HUDEP-2 (cell line): Measurements from ENCODE around the gene TNFSF11.

Experiments
- DNase-seq, 76 experiments: peaks; one replicate each; lab custom pipeline; 2025; ENCODE audit not compliant: unreplicated experiment in 76 of 76; lab: John Stamatoyannopoulos, UW

Gene TNFSF11

DNA sequence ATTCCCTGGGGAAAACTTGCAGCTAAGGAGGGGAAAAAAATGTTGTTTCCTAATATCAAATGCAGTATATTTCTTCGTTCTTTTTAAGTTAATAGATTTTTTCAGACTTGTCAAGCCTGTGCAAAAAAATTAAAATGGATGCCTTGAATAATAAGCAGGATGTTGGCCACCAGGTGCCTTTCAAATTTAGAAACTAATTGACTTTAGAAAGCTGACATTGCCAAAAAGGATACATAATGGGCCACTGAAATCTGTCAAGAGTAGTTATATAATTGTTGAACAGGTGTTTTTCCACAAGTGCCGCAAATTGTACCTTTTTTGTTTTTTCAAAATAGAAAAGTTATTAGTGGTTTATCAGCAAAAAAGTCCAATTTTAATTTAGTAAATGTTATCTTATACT is 33.6 kb downstream of the TNFSF11 start:
- DNase-seq: no peak

DNA sequence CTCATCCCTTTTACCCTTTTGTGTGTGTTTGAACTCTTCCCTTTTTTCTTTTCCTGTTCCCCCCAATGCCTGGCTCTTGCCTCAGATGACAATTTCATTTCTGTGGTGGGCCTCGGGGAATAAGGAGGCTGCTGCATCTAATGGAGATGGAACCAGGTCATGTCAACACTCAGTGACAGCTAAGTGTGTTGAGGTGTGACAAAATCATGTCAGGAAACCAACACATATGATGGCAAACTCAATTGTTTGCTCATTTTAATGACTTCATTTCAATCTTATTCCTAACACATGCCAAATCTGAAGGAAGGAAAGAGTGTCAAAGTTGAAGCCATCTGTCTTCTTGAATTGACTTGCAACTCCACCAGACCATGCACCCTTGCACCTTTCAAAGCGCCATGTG is 36.7 kb downstream of the TNFSF11 start:
- DNase-seq: no peak

DNA sequence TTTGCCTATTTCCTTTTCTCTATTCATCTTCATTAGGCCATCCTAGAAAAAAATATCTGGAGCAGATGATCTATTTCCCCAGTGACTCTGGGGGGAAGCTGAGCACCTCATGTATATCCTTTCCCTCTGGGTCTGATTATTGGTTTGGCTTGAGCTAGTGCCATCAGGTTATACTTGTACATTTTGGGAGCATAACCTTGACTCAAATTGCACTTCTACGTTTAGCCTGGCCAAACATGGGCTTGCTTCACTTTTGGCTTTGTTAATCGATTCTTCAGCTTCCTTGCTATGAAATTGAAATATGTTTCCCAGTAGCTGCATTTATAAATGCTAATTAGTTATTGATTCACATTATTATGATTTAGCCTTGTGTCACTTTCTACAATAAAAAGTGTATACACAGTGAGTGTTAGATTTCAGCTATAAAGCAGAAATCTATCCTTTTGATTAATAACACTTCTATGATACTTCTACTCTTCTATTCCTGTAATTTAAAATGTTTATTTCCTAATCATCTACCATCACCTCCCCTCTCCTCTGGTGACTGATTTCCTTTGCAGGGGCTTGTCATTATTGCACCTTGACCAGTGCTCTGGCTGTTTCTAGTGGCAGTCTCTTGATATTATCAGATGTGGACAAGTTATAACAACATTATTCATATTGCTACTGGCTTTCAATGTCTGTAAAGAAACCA is 37.3 kb downstream of the TNFSF11 start:
- DNase-seq: no peak

DNA sequence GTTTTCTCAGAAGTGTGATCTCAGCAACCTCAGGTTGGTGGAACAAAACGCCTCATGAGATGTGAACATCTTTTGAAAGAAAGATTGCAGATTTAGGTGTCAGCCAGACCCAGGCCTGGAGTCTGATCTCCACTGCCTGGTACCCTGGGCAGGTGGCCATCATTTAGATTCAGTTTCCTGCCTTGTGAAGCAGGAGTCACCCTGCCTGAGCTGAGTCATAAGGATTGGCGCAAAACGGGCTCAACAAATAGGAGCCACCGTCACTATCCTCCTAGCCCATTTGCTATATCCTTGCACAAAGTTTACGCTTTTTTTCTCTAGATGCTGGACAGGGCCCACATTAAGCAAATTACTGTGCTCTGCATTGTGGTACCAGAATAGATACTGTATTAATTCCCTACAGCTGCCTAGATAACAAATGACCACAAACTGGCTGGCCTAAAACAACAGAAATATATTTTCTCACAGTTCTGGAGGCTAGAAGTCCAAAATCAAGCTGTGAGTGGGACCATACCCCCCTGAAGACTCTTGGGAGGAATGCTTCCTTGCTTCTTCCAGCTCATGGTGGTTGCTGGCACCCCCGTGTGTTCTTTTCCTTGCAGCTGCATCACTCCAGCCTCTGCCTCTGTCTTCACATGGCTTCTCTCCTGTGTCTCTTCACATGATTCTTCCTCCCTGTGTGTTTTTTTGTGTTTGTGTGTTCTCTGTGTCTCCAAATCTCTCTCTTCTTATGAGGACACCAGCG is 38.2 kb downstream of the TNFSF11 start:
- DNase-seq: no peak

DNA sequence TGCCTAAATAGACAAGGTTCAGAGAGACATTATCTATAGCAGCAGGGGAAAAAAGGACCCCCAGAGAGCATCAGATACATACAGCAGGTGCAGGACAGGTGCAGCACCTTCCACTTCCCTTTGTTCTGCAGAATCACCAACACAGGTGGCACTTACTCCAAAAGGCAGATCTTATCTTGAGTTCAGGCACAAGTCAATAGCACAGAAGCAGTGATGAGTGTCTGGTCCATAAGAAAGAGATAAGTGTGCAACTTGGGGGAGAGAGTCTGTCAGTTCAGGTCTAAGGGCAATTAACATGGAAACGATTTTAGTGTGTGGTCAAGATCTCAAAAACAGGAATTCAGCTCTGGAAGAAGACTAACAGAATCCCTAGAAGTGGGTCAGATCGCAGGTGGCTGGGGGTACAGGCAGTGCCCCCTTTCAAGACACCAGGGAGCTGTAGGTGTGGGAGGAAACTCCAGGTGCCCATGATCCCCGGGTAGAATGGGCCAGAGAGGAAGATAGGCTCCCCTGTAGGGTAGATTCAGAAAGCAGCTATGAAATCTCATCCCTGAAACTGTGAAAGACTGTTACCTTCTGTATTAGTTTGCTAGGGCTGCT is 40.6 kb downstream of the TNFSF11 start:
- DNase-seq: no peak

DNA sequence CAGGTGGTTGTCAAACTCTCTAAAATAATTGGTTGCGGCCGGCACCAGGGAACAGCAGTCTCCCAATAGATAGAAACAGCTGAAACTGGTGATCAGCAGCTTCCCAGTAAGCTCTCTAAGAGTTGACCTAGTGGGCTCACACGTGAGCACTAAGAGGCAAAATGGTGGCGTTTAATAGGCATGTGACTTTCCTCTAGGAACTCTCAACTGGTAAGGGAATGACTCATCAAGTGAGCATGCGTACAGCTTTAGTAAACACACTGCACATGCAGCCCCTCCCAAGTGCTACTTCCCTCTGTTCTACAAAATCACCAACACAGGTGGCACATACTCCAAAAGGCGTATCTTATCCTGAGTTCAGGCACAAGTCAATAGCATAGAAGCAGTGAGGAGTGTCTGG is 41.7 kb downstream of the TNFSF11 start:
- no peak for DNase-seq

DNA sequence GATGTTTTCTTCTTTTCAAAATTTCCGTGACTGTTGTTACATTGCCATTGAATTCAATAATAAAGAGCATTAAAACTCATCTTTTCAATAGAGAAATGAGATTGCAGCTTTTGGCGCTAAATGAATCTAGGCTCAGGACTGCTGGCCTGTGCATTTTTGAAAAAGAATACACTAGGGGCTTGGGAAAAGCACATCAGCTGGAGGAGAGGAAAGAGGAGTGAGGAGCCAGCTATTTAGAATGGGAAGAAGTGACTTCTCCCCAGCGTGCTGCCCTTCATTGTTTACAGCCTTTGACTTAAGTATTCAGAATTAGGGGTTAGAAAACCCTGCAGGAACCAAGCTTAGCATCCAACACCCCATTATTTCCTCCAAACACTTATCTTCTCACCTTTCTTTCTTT is 43.3 kb downstream of the TNFSF11 start:
- DNase-seq: no peak

DNA sequence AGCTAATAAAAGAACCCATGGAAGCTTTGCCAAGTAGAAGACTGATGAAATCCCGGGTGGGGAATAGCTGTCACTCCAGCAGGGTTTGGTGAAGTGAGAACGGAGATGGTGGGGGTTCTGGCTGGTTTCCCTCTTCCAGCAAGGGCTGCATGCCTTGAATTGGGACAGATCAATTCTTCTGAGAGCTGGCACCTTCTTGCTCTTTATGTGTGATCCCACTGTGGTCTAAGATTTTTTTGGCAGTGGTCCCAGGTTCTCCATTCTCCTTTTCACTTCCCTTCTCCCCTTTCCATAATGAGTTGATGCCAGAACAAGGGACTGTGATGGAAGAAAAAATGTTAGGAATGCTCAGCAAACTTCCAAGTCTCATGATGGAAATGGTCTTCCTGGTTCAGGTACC is 50.0 kb downstream of the TNFSF11 start:
- no peak for DNase-seq

DNA sequence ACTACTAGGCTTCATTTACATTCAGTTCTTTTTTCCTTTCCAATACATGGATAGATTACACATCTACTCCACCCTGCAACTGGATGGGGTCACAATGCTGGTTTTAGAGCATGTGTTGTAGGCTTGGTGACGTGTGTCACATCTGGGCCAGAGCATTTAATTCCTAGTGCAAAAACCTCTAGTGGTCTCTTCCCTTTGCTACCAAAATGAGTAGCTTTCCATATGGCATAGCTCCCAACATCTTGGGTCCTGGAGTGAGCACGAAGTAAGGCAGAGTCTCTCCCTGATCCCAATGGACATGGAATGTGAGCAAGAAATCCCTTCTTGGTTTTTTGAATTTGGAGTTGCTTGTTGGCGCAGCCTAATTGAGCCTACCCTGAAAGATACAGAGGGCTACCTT is 51.7 kb downstream of the TNFSF11 start:
- DNase-seq: no peak

DNA sequence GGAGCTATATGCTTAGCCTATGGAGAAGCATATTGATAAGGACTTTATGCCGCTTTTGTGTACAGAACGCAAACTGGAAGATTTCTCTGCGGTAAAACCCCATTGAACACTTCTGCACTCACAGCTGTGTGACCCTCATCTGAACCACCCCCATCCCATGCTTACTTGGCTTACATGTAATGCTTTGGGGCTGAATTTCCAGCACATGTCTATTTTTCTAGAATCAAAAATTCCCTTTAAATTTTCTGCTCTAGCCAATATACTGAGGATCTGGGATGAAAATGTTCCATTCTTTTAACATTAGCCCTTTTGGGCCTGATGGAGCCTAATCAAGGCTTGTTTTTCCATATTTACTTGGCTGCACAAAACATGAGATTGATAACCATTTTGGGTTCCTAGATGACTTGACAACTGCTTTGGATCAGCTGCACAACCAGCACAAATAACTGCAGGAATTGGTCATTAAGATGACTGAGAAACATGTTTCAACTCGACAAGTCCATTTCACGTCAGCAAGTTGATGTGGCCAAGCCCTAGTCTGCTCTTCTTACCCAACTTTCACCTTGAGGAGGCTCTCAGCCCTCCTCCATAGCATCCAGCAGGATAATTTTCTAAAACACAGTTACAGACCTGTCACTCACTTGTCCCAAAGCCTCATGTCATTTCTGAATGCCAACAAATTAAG is 52.4 kb downstream of the TNFSF11 start:
- no peak for DNase-seq

DNA sequence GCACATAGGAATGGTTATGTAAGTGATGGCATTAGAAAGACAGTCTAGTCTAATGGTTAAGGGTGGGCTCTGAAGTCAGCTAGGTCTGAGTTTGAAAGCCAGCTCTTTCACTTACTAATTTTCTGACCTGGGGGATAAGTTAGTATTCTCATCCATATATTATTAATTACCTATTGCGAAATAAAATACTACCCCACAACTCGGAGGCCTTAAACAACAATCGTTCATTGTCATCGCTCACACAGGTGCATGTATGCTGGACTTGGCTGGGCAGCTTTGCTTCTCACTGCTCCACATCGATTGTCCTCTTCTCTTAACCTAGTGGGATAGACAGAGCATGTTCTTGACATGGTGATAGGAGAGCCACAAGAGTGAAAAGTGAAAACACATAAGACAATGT is 54.7 kb downstream of the TNFSF11 start:
- DNase-seq: no peak

DNA sequence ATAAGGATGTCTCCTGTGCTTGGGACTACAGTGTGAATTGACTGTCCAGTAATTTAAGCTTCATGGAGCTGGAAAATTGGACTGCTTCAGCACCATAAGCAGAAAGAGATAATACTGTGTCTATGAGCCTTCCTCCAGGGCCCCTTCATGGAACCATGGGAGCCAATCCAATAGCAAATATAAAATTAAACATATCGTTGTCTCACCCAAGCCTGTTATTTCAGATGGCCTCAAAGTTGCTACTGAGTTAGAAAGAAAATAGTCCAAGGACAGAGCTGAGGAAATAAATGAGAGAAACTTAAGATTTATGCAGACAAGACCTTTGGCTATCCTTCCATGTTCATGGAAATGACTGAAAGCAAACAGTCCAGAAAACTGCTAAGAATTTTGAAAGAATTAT is 57.2 kb downstream of the TNFSF11 start:
- no peak for DNase-seq

DNA sequence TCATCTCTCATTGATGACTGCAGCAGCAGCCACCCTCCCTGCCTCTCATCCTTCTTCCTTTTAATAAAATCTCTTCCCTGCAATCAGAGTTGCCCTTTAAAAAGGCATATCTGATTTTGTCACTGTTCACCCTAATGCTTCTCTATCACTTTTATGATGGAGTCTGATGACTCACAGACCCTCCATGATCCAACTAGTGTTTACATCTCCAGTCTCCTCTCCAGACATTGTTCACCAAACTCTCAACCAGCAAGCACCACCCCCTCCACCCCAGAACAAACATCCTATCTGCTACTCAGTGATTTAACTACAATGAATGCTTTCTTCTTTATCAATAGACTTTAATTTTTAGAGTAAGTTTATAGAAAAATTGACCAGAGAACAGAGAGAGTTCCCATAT is 59.5 kb downstream of the TNFSF11 start:
- DNase-seq: no peak

DNA sequence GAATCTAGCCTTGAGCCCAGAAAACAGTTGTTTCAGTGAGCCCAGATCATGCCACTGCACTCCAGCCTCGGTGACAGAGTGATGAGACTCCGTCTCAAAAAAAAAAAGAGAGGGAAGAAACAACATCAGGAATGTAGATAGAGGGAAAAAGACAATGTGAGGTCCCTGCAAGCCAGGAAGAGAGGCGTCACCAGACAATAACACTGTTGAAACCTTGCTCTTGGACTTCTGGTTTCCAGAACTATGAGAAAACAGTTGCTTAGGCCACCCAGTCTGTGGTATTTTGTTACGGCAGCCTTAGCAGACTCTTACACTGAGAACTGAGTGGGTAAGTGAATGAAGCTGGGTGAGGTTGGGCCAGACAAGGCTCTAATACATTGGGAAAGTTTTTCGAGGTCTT is 64.1 kb downstream of the TNFSF11 start:
- no peak for DNase-seq

DNA sequence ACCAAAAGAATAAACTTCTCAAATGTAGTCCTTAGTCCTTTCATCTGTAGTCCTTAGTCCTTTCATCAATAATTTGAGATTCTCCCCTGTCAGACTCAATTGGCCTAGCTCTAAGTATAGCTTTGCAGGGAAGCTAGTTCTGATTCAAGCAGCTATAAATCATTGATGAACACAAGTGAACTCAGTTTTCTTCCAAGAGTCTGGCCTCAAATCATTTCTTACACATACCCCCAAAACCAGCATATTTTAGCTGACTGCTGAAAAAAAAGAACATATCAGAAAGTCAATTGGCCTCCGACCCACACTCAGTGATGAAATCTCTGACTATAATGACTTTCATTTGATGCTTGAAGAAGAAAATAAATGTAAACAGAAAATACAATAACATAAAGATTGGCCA is 64.9 kb downstream of the TNFSF11 start:
- no peak for DNase-seq

DNA sequence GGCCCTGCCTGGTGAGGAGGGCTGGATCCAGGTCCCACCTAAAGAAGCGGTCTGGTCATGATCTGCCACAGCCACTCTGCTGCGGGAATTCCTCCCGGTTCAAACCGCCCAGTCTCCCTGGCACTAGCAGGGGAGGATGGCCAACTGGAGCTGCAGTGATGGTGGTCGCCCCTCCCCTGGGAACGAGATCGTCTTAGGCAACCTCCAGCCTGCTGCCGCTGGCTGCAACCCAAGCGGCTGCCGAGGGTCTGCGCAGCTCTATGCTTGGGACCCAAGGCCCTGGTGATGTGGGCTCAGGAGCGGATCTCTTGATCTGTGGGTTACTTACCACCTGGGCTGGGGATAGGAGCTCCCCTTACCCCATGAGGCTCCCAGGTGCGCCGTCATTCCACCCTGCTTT is 69.1 kb downstream of the TNFSF11 start:
- no peak for DNase-seq

DNA sequence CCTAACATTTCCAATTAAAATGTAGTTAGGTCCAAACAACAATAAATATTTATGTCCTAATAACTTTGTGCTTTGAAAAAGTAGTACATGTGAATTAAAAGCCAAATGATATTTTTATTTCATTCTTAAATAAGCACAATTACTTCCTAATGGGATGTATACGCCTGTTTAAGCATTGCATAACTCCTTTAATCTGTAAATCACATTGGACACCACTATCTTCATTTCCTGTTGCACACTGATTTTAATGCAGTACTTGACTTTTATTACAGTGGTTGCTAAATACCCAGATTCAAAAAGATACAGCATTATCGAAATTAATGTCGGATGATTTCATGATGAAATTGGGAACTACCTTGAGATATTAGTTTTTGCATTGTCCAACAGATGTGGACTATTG is 70.9 kb downstream of the TNFSF11 start:
- DNase-seq: no peak

DNA sequence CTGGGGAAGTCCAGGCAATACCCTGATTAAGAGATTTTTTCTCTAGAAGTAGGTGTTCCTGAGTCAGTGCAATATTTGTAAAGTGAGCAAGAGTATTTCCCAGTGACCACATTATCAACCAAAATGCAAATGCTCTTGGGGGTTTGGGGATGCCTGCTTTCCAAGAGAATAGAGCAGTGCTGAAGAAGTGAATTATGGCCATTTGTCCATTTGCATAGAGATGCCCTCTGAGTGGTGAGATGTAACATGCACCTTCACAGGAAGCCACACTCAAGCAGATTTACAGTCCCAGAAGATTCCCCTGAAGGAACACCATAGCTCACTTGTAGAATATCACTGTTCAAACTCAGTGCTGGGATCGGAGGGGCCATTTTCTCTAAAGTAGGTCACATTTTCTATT is 71.8 kb downstream of the TNFSF11 start:
- DNase-seq: no peak

DNA sequence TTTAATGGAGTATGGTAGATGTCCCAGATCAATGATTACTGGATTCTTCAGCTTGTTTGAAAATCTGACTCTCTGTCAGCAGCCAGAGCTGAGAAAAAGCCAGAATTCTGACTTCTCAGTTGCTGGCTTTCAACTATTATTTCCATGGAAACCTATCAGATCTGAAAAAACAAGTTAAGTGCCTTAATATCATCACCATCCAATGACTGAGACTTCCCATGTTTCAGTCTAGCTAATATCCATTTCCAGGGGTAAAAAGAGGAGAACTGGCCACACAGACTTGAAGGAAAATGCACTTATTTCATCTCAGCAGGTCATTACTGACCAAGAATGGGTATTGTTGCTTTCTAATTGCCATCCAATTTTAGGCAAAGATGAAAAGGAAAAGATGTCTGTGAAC is 75.2 kb downstream of the TNFSF11 start:
- DNase-seq: no peak

DNA sequence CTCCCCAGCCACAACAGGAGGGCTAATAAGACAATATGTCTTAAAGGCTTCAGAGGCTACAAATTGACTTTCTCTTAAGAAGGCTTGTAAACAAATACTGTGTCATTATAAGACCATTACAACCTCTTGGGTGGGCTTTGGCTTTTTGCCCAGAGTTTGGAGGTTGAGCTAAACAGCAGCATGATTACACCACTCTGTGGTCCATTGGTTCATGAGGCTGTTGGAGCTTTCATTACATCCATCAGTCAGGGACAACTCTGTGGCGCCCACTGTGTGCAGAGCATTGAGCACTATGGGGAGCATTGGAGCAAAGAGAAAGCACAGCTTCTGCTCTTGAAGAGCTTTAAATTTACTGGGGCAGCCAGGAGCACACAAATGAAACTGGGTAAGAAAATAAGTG is 75.9 kb downstream of the TNFSF11 start:
- DNase-seq: no peak

DNA sequence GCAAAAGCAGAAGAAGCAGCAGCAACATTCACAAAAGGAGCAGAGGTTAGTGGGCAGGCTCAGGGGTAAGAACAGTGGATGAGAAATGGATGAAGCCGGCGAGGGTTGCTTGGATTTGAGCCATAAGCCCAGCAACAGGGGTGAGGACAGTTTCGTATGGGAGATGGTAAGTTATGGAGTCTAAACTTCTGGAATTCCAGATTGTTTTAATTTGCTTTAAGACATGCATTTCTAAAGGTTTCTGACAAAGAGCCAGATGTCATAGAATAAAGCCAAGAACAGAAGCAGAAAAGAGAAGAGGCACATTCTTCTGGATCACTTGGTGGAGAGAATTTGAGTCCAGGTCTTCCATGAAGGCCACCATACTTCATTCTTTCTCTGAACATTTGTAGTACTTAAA is 76.6 kb downstream of the TNFSF11 start:
- no peak for DNase-seq
